IMR-90 (cell line): Measurements from ENCODE around the gene FAM163A. TPM values are rescaled to one million over a fixed set of nuclear protein-coding genes. Genes with fewer than 3 reads are reported as not detected.

Experiments
- ATAC-seq: fragments of 200-7000 bp; cut with Tn5 transposase; 2 replicates; pipeline ENCODE4 v1.9.1; 2020; ENCODE audit warnings: low read depth, mild to moderate bottlenecking, moderate library complexity
- BruUV-seq: library from RNA; stranded (reverse); fragments of 400-500 nt; replicated peaks from 2 replicates; lab custom pipeline; 2021; lab: Mats Ljungman, UMichigan
- CTCF ChIA-PET: fragments of 300-600 bp; formaldehyde crosslinking; extraction: SDS; loops from one replicate; lab custom pipeline; 2021; ENCODE audit warnings: antibody characterized with exemption; lab: Yijun Ruan, JAX
- POLR2A ChIA-PET: fragments of 300-600 bp; sonication (Branson Sonifier 250); formaldehyde crosslinking; loops from one replicate; lab custom pipeline; 2022; ENCODE audit warnings: antibody characterized with exemption; ENCODE audit not compliant: unreplicated experiment; lab: Charles Lee
- DNase-seq: peaks from one replicate; pipeline ENCODE4 v3.0.0; 2013
- H2AFZ ChIP-seq: replicated peaks from 2 replicates; pipeline ENCODE3; 2013; ENCODE audit warnings: low read length, mild to moderate bottlenecking; ENCODE audit not compliant: poor library complexity
- H2AK5ac ChIP-seq: 2 replicates; pipeline ENCODE4 v1.6.1; 2013; ENCODE audit warnings: low read depth, low read length, inconsistent platforms
- H2AK9ac ChIP-seq: replicated peaks from 2 replicates; pipeline ENCODE3; 2013; ENCODE audit warnings: mild to moderate bottlenecking, low read depth, low read length, moderate library complexity; ENCODE audit not compliant: poor library complexity
- H2BK120ac ChIP-seq: 2 replicates; pipeline ENCODE4 v1.6.1; 2013; ENCODE audit warnings: low read depth, low read length, inconsistent platforms
- H2BK15ac ChIP-seq: 3 replicates; pipeline ENCODE4 v1.6.1; 2013; ENCODE audit warnings: low read depth, low read length, inconsistent platforms
- H2BK20ac ChIP-seq: 2 replicates; pipeline ENCODE4 v1.6.1; 2013; ENCODE audit warnings: low read depth, mild to moderate bottlenecking, inconsistent platforms, low read length, moderate library complexity
- H2BK5ac ChIP-seq: 2 replicates; pipeline ENCODE4 v1.6.1; 2013; ENCODE audit warnings: mild to moderate bottlenecking, low read depth, low read length, inconsistent platforms; ENCODE audit not compliant: poor library complexity, severe bottlenecking
- H3K14ac ChIP-seq: replicated peaks from 2 replicates; pipeline ENCODE4 v1.6.1; 2013; ENCODE audit warnings: low read depth, low read length, inconsistent platforms
- H3K18ac ChIP-seq: 2 replicates; pipeline ENCODE4 v1.6.1; 2013; ENCODE audit warnings: low read depth, low read length, control low read depth
- H3K23ac ChIP-seq: 2 replicates; pipeline ENCODE4 v1.6.1; 2013; ENCODE audit warnings: low read depth, low read length, inconsistent platforms
- H3K27ac ChIP-seq: 2 replicates; pipeline ENCODE4 v1.5.1; 2013; ENCODE audit warnings: mild to moderate bottlenecking, control low read depth, low read length; ENCODE audit not compliant: insufficient read depth
- H3K27me3 ChIP-seq: 2 replicates; pipeline ENCODE4 v1.6.1; 2013; ENCODE audit warnings: low read length; ENCODE audit not compliant: control insufficient read depth, insufficient read depth
- H3K36me3 ChIP-seq: 2 replicates; pipeline ENCODE4 v1.6.1; 2013; ENCODE audit warnings: low read length, mixed read lengths; ENCODE audit not compliant: control insufficient read depth, insufficient read depth
- H3K4ac ChIP-seq: 2 replicates; pipeline ENCODE4 v1.6.1; 2013; ENCODE audit warnings: low read depth, low read length, inconsistent platforms
- H3K4me1 ChIP-seq: 2 replicates; pipeline ENCODE4 v1.6.1; 2013; ENCODE audit warnings: low read length, mixed read lengths; ENCODE audit not compliant: control insufficient read depth, insufficient read depth
- H3K4me2 ChIP-seq: 2 replicates; pipeline ENCODE4 v1.6.1; 2013; ENCODE audit warnings: low read depth, mild to moderate bottlenecking, control low read depth, low read length, moderate library complexity
- H3K4me3 ChIP-seq: 2 replicates; pipeline ENCODE4 v1.5.1; 2013; ENCODE audit warnings: low read depth, mild to moderate bottlenecking, control low read depth, low read length, moderate library complexity; ENCODE audit not compliant: insufficient read depth
- H3K56ac ChIP-seq: 2 replicates; pipeline ENCODE4 v1.6.1; 2013; ENCODE audit warnings: low read length, inconsistent platforms; ENCODE audit not compliant: insufficient read depth; ENCODE audit errors: extremely low read depth
- H3K79me1 ChIP-seq, 2 experiments: 2 replicates each; pipeline ENCODE4 v1.6.1; 2013; ENCODE audit warnings: low read length in 2 of 2, inconsistent platforms in 1 of 2, low read depth in 1 of 2
- H3K9ac ChIP-seq: 2 replicates; pipeline ENCODE4 v1.6.1; 2013; ENCODE audit warnings: low read depth, low read length, control low read depth
- H3K9me1 ChIP-seq: 2 replicates; pipeline ENCODE4 v1.6.1; 2013; ENCODE audit warnings: low read length, inconsistent platforms; ENCODE audit not compliant: insufficient read depth
- H3K9me3 ChIP-seq: 2 replicates; pipeline ENCODE4 v1.6.1; 2013; ENCODE audit warnings: low read length; ENCODE audit not compliant: control insufficient read depth, insufficient read depth
- H4K20me1 ChIP-seq: 2 replicates; pipeline ENCODE4 v1.6.1; 2013; ENCODE audit warnings: low read length, inconsistent platforms; ENCODE audit not compliant: insufficient read depth
- H4K5ac ChIP-seq: 2 replicates; pipeline ENCODE4 v1.6.1; 2013; ENCODE audit warnings: mild to moderate bottlenecking, low read depth, low read length, control low read depth
- H4K8ac ChIP-seq, 2 experiments: 2 replicates each; pipeline ENCODE4 v1.6.1; 2013; ENCODE audit warnings: low read depth in 2 of 2, low read length in 2 of 2, control low read depth in 1 of 2, inconsistent platforms in 1 of 2
- H4K91ac ChIP-seq: 2 replicates; pipeline ENCODE4 v1.6.1; 2013; ENCODE audit warnings: low read depth, low read length, inconsistent platforms; ENCODE audit not compliant: insufficient read depth
- NFE2L2 ChIP-seq: fragments of 150-350 bp; IDR thresholded peaks from 2 replicates; pipeline ENCODE4 v1.6.1; 2016; ENCODE audit warnings: low read depth, mild to moderate bottlenecking, low read length
- RCOR1 ChIP-seq: IDR thresholded peaks from 2 replicates; pipeline ENCODE4 v1.6.1; 2012; ENCODE audit warnings: mild to moderate bottlenecking, low read length, improper control_type of control experiment; ENCODE audit not compliant: insufficient replicate concordance
- WGBS, 2 experiments: methylation state at CpG; one replicate each; pipeline versions ENCODE4 v1.1.5 to v1.1.7; 2013; ENCODE audit warnings: missing lambda C conversion rate in 2 of 2; ENCODE audit not compliant: insufficient read length in 1 of 2; ENCODE audit errors: extremely low coverage in 2 of 2; 5-methylcytosine and 5-hydroxymethylcytosine counted together
- dilution Hi-C: fragments of 300-500 bp; cut with HindIII; formaldehyde crosslinking; loops from one replicate; pipeline ENCODE4 v1.14.3; 2018; ENCODE audit warnings: low sequenced_read_pairs; ENCODE audit not compliant: unreplicated experiment
- in situ Hi-C: fragments of 300-500 bp; cut with MboI; formaldehyde crosslinking; loops from 3 replicates; pipeline ENCODE4 v1.14.3; 2019; ENCODE audit warnings: low sequenced_read_pairs, inconsistent platforms, mixed read lengths
- intact Hi-C: fragments of 100-400 bp; cut with micrococcal nuclease; formaldehyde crosslinking; loops from 2 replicates; pipeline ENCODE4 v1.10.0; 2022
- polyA plus RNA-seq, 3 experiments: library from polyadenylated mRNA; depleted of rRNA; stranded (reverse); fragments of >200 nt; gene quantifications; 2 replicates each; pipeline ENCODE4 v1.2.3, GENCODE V29; 2012; ENCODE audit warnings: low replicate concordance in 1 of 3
- total RNA-seq: library from RNA; depleted of rRNA; stranded (reverse); fragments of >200 nt; gene quantifications from 2 replicates; pipeline ENCODE4 v1.2.3, GENCODE V29; 2012

The FAM163A gene
- total and polyA plus RNA-seq, 2 of the 4 experiments (the other 2 are of a cell fraction), result not detected

GRCh38 chr1:179828554-179829110 is 85.5 kb downstream of the FAM163A start:
- Histone ChIP-seq H4K8ac (no peak overlapping the region), H4K20me1 (no peaks in the 10 kb centered on the region), H3K4ac (no peak overlapping the region), H3K9me1 (no peaks in the 10 kb centered on the region), H3K4me3 (no peak overlapping the region), H3K18ac (no peak overlapping the region), H2BK15ac (no peak overlapping the region), H3K14ac (no peak overlapping the region), H3K36me3 (no peaks in the 10 kb centered on the region), H2AK9ac (no peak overlapping the region), H4K91ac (no peak overlapping the region), H4K5ac (no peak overlapping the region), H3K56ac (no peak overlapping the region), H3K4me1 (peaks cover 3% of the 10 kb centered on the region; the same call in 1 of the 2 replicates), H3K27me3 (peaks cover 18% of the 10 kb centered on the region), H3K4me2 (no peak overlapping the region), H2BK120ac (no peak overlapping the region), H2AK5ac (no peak overlapping the region), H2BK5ac (no peak overlapping the region), H2BK20ac (no peak overlapping the region), H3K9me3 (no peaks in the 10 kb centered on the region), H3K9ac (no peak overlapping the region), H2AFZ (no peak overlapping the region), H3K23ac (no peak overlapping the region), H3K79me1 (no peaks in the 10 kb centered on the region), H3K27ac (no peak overlapping the region)
- TF ChIP-seq RCOR1 (no peak), NFE2L2 (no peak)
- intact Hi-C loops (no loop called here), dilution Hi-C loops (no loop called here), in situ Hi-C loops (no loop called here)
- ChIA-PET POLR2A (no interaction called here), CTCF (interaction anchor here (0.9 to 1.4 kb wide), 2 partner anchors 11 to 14 kb away, joined by 3 to 10 read pairs; no protein-coding TSS in a partner anchor)
- BruUV-seq, result no TSS peak
- DNase-seq (no peak), ATAC-seq (no peak)
- WGBS, 2 experiments, result 96% methylated on average over 3 of the region's 9 CpGs; no CpG with 5 or more reads in 1 of the 2 experiments
